Measurements from ENCODE around the gene CDC37.

- TF ChIP-seq POLR2A (IDR thresholded peaks at IDR 0.05): no peak
- TF ChIP-seq, protein P1, sequence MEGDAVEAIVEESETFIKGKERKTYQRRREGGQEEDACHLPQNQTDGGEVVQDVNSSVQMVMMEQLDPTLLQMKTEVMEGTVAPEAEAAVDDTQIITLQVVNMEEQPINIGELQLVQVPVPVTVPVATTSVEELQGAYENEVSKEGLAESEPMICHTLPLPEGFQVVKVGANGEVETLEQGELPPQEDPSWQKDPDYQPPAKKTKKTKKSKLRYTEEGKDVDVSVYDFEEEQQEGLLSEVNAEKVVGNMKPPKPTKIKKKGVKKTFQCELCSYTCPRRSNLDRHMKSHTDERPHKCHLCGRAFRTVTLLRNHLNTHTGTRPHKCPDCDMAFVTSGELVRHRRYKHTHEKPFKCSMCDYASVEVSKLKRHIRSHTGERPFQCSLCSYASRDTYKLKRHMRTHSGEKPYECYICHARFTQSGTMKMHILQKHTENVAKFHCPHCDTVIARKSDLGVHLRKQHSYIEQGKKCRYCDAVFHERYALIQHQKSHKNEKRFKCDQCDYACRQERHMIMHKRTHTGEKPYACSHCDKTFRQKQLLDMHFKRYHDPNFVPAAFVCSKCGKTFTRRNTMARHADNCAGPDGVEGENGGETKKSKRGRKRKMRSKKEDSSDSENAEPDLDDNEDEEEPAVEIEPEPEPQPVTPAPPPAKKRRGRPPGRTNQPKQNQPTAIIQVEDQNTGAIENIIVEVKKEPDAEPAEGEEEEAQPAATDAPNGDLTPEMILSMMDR (IDR thresholded peaks at IDR 0.05): no peak
These were observed 37.8 kb downstream of the CDC37 start for GRCh38 chr19:10365518-10365917.

All from adrenal gland (tissue), 5 donors.